Measurements from ENCODE around the gene ACTL10.

- no peak for TF ChIP-seq GATA2 (IDR thresholded peaks at IDR 0.05; ENCODE audit: low read depth, low read length)
- no peak for TF ChIP-seq GATA3 (IDR thresholded peaks at IDR 0.05; ENCODE audit: low read depth, low read length)
Measured at GRCh38 chr20:33645396-33645795, 21.3 kb upstream of the ACTL10 start.

Measured in SH-SY5Y (cell line).